Measurements from ENCODE around the gene CUL4A.

Gene CUL4A

GRCh38 chr13:113178070-113178895 is 31.1 kb upstream of the CUL4A start:
- CTCF ChIA-PET: no interaction called here
- TF ChIP-seq TARDBP (IDR thresholded peaks at IDR 0.05) (no peak), FOXM1 (IDR thresholded peaks at IDR 0.05; ENCODE audit: borderline replicate concordance) (no peak), PKNOX1 (IDR thresholded peaks at IDR 0.05) (no peak), L3MBTL2 (conservative IDR thresholded peaks at IDR 0.05) (no peak), ELF4 (IDR thresholded peaks at IDR 0.05) (no peak), BHLHE40 (IDR thresholded peaks at IDR 0.05; ENCODE audit: borderline replicate concordance) (no peak), SP1 (IDR thresholded peaks at IDR 0.05) (no peak), NFRKB (IDR thresholded peaks at IDR 0.05) (no peak), FOXA1 (IDR thresholded peaks at IDR 0.05) (no peak), ZNF384 (IDR thresholded peaks at IDR 0.05) (no peak)
- POLR2A ChIA-PET: no interaction called here
- DNase-seq (ENCODE audit: extremely low spot score): no peak

- TF ChIP-seq CTBP1 (IDR thresholded peaks at IDR 0.05; ENCODE audit: borderline replicate concordance): no peak
- TF ChIP-seq ELF4 (IDR thresholded peaks at IDR 0.05): no peak
- no peak for TF ChIP-seq ZNF384 (IDR thresholded peaks at IDR 0.05)
- no peak for TF ChIP-seq ARNT (IDR thresholded peaks at IDR 0.05)
- no peak for TF ChIP-seq SP1 (IDR thresholded peaks at IDR 0.05)
- no peak for TF ChIP-seq FOXA1 (IDR thresholded peaks at IDR 0.05)
- no peak for TF ChIP-seq HDGF (IDR thresholded peaks at IDR 0.05; ENCODE audit: borderline replicate concordance)
- no peak for TF ChIP-seq LEF1 (IDR thresholded peaks at IDR 0.05; ENCODE audit: borderline replicate concordance)
- TF ChIP-seq BHLHE40 (IDR thresholded peaks at IDR 0.05; ENCODE audit: borderline replicate concordance): no peak
- no peak for TF ChIP-seq FOXK2 (IDR thresholded peaks at IDR 0.05)
- TF ChIP-seq TARDBP (IDR thresholded peaks at IDR 0.05): no peak
- TF ChIP-seq FOXM1 (IDR thresholded peaks at IDR 0.05; ENCODE audit: borderline replicate concordance): no peak
- CTCF ChIA-PET: no interaction called here
- POLR2A ChIA-PET: no interaction called here
- no peak for DNase-seq (ENCODE audit: extremely low spot score)
Measured at GRCh38 chr13:113178896-113179167, 30.6 kb upstream of the CUL4A start.

- no peak for DNase-seq (ENCODE audit: extremely low spot score)
- ChIA-PET CTCF (no interaction called here), POLR2A (no interaction called here)
- TF ChIP-seq FOXA1 (IDR thresholded peaks at IDR 0.05) (no peak), ELF4 (IDR thresholded peaks at IDR 0.05) (no peak)
Measured at GRCh38 chr13:113179374-113180230, 29.8 kb upstream of the CUL4A start.

- TF ChIP-seq FOXK2 (IDR thresholded peaks at IDR 0.05): no peak
- TF ChIP-seq CTBP1 (IDR thresholded peaks at IDR 0.05; ENCODE audit: borderline replicate concordance): no peak
- no peak for TF ChIP-seq PKNOX1 (IDR thresholded peaks at IDR 0.05)
- no peak for TF ChIP-seq SP1 (IDR thresholded peaks at IDR 0.05)
- TF ChIP-seq TARDBP (IDR thresholded peaks at IDR 0.05): no peak
- TF ChIP-seq BHLHE40 (IDR thresholded peaks at IDR 0.05; ENCODE audit: borderline replicate concordance): no peak
- TF ChIP-seq HDGF (IDR thresholded peaks at IDR 0.05; ENCODE audit: borderline replicate concordance): no peak
- no peak for TF ChIP-seq NFRKB (IDR thresholded peaks at IDR 0.05)
- CTCF ChIA-PET: no interaction called here
- POLR2A ChIA-PET: no interaction called here
Measured at GRCh38 chr13:113182046-113182445, 27.4 kb upstream of the CUL4A start.

GRCh38 chr13:113183450-113184129 is 25.8 kb upstream of the CUL4A start:
- CTCF ChIA-PET: no interaction called here
- no peak for DNase-seq (ENCODE audit: extremely low spot score)
- POLR2A ChIA-PET: interaction anchor here (1.0 kb wide), 1 partner anchor 25 kb away, joined by 3 read pairs; the partner anchor contains the start of gene PCID2
- no peak for TF ChIP-seq LEF1 (IDR thresholded peaks at IDR 0.05; ENCODE audit: borderline replicate concordance)
- TF ChIP-seq FOXK2 (IDR thresholded peaks at IDR 0.05): no peak
- no peak for TF ChIP-seq FOXA1 (IDR thresholded peaks at IDR 0.05)
- TF ChIP-seq SUZ12 (IDR thresholded peaks at IDR 0.05): no peak
- TF ChIP-seq L3MBTL2 (conservative IDR thresholded peaks at IDR 0.05): no peak
- no peak for TF ChIP-seq FOXM1 (IDR thresholded peaks at IDR 0.05; ENCODE audit: borderline replicate concordance)

More at GRCh38 chr13:113182046-113182445, 27.4 kb upstream of the CUL4A start:
- DNase-seq (ENCODE audit: extremely low spot score): no peak

GRCh38 chr13:113184568-113185440 is 24.6 kb upstream of the CUL4A start:
- CTCF ChIA-PET: no interaction called here
- DNase-seq (ENCODE audit: extremely low spot score): no peak
- TF ChIP-seq FOXM1 (IDR thresholded peaks at IDR 0.05; ENCODE audit: borderline replicate concordance) (no peak), BHLHE40 (IDR thresholded peaks at IDR 0.05; ENCODE audit: borderline replicate concordance) (no peak), SP1 (IDR thresholded peaks at IDR 0.05) (no peak), LEF1 (IDR thresholded peaks at IDR 0.05; ENCODE audit: borderline replicate concordance) (no peak), HDGF (IDR thresholded peaks at IDR 0.05; ENCODE audit: borderline replicate concordance) (no peak), FOXA1 (IDR thresholded peaks at IDR 0.05) (no peak), NFRKB (IDR thresholded peaks at IDR 0.05) (no peak)
- POLR2A ChIA-PET: no interaction called here
